Vagina (tissue), 2 donors: Measurements from ENCODE around the gene ZNF280D.

Experiments
- POLR2A ChIP-seq, 2 donors: fragments of 450-650 bp; IDR thresholded peaks; one replicate each; pipeline ENCODE4 v1.6.1; 2017; ENCODE audit warnings: antibody characterized with exemption in 2 of 2, mild to moderate bottlenecking in 2 of 2, moderate library complexity in 2 of 2
- POLR2AphosphoS5 ChIP-seq, 2 donors: sonication (generic); formaldehyde crosslinking; IDR thresholded peaks; one replicate each; pipeline ENCODE4 v1.9.0; 2017; ENCODE audit warnings: antibody characterized with exemption in 2 of 2, mild to moderate bottlenecking in 2 of 2, low read depth in 1 of 2; ENCODE audit not compliant: insufficient read depth in 1 of 2
- TF ChIP-seq, protein P1 (sequence below), 3 experiments: fragments of 450-650 bp in 2 of 3; fragments of 200-600 bp in 1 of 3; sonication (generic) in 1 of 3; IDR thresholded peaks; one replicate each; pipeline ENCODE4 v1.5.1; 2017 to 2019; ENCODE audit warnings: antibody characterized with exemption in 3 of 3, mild to moderate bottlenecking in 2 of 3, moderate library complexity in 2 of 3

DNA sequence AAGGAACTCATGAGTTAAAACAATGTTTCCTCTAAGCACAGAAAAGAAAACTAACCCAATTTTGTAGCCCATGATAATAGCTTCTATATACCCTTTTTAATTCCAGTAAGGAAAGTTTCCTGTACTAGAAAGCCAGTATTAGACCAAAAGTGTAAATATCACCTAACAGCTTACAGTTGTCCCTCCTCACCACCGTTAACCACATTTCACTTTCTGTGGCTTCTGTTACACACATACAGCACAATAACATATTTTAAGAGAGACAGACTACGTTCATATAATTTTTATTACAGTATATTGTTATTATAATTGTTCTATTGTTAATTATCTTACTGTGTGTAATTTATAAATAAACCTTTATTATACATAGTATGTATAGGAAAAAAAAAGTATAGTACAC is 74.1 kb downstream of the ZNF280D start:
- TF ChIP-seq, protein P1, sequence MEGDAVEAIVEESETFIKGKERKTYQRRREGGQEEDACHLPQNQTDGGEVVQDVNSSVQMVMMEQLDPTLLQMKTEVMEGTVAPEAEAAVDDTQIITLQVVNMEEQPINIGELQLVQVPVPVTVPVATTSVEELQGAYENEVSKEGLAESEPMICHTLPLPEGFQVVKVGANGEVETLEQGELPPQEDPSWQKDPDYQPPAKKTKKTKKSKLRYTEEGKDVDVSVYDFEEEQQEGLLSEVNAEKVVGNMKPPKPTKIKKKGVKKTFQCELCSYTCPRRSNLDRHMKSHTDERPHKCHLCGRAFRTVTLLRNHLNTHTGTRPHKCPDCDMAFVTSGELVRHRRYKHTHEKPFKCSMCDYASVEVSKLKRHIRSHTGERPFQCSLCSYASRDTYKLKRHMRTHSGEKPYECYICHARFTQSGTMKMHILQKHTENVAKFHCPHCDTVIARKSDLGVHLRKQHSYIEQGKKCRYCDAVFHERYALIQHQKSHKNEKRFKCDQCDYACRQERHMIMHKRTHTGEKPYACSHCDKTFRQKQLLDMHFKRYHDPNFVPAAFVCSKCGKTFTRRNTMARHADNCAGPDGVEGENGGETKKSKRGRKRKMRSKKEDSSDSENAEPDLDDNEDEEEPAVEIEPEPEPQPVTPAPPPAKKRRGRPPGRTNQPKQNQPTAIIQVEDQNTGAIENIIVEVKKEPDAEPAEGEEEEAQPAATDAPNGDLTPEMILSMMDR (IDR thresholded peaks at IDR 0.05): no peak
- TF ChIP-seq POLR2A (IDR thresholded peaks at IDR 0.05) (no peak), POLR2AphosphoS5 (IDR thresholded peaks at IDR 0.05; ENCODE audit: insufficient read depth in 1 of 2, low read depth in 1 of 2) (no peak)
